GM12892 (cell line): ENCODE measurements around the gene BCL2L12.

Experiments used
- DNase-seq: peaks from one replicate; pipeline ENCODE4 v3.0.0; 2011; ENCODE audit not compliant: insufficient read length
- FAIRE-seq: peaks from 2 replicates; lab custom pipeline; 2011; peaks lifted over from hg19 to GRCh38; lab: Jason Lieb, UNC
- POLR2A ChIP-seq: IDR thresholded peaks from 2 replicates; pipeline ENCODE4 v1.6.1; 2011; ENCODE audit warnings: low read depth, low read length, control low read depth
- POLR2AphosphoS5 ChIP-seq: IDR thresholded peaks from 2 replicates; pipeline ENCODE4 v1.6.1; 2011; ENCODE audit warnings: low read depth, low read length, control low read depth
- TAF1 ChIP-seq: IDR thresholded peaks from 2 replicates; pipeline ENCODE4 v1.6.1; 2011; ENCODE audit warnings: low read depth, mild to moderate bottlenecking, control low read depth, low read length, borderline replicate concordance

Gene BCL2L12

DNA sequence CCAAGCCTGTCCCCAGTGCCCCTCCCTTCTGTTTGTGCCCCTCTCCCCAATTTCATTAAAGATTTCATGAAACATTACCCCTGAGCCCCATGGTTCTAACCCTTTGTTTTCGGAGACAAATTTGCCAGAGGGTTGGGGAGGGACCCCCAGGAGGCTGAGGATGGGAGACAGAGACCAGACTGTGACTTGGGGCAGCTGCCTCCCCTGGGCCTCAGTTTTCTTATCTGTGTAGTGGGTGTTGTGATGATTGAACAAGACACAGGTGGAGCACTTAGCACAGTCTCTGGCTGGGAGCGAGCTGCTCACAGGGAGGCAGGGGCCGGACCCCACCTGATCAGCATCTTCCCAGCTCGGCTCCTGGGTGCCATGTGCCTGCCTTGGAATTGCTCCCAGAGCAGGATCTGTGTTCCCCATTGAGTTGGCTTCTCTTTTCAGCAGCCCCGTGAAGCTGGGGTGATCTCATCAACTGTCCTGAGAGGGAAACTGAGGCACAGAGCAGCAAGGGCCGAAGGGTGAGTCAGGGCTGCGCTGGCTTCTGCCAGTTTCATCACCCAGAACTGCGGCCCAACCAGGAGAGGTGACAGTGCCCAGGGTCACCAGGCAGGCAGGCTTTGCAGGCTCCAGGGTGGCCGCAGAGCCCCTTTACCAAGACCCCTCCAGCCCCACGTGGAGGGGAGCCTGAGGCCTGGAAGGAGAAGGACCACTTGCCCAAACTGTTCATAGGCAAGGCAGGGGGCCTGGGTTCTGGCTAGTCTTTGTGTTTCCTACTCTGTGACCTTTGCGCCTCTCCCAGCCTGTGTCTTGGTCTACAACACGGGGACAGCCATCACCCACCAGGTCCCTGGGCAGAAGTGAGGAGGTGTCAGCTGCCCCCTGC lies 6.9 kb upstream of the BCL2L12 start:
- FAIRE-seq, result no peak
- no peak for DNase-seq

DNA sequence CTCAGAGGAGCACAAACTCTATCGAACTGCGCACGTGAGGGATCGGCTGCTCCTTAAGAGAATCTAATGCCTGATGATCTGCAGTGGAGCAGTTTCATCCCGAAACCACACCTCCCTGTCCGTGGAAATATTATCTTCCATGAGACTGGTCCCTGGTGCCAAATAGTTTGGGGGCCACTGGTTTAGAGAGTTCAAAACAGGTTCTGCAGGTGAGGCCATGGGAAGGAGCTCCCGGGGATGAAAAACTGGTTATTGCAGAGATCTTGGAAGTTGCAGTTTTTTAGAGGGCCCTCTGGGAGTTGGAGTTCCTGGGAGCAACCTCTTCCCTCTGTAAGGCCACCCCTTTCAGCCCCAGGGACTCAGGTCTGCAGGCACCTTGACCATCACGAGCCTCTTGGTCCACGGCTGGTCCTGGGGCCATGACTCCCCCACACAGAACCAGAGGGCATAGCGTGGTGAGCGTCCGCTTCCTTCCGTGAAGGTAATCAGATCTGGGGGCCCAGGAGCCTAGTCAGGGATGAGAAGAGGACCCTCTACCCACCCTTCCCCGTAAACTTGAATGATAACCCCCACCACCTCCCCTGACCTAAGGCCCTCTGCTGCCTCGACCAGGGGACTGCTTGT lies 5.3 kb upstream of the BCL2L12 start:
- TF ChIP-seq POLR2A, result no peak
- no peak for TF ChIP-seq POLR2AphosphoS5
- TF ChIP-seq TAF1, result no peak
- DNase-seq (no peak), FAIRE-seq (no peak)

More for the DNA sequence above, 6.9 kb upstream of the BCL2L12 start:
- TF ChIP-seq POLR2A (peak; percentile 13; the same call in 1 of the 2 replicates), TAF1 (no peak)

DNA sequence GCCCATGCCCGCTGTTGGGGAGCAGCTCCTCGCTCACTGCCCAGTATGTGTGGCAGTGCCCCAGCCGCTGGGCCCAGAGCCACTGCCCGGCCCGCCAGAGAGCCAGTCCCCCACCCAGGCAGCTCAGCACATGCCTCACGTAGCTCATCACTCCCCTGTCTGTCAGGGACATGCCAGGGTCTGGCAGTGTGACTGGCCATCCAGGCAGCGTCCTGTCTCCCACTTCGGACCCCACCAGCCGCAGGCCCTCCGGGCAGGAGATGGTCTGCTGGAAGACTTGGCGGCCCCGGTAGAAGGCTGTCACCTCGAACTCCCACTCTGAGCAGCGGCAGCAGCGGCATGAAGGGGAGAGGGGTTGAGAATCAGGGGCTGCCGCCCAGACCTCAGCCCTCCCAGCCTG lies 3.7 kb upstream of the BCL2L12 start:
- no peak for FAIRE-seq
- no peak for DNase-seq
- TF ChIP-seq TAF1 (no peak), POLR2AphosphoS5 (no peak)

DNA sequence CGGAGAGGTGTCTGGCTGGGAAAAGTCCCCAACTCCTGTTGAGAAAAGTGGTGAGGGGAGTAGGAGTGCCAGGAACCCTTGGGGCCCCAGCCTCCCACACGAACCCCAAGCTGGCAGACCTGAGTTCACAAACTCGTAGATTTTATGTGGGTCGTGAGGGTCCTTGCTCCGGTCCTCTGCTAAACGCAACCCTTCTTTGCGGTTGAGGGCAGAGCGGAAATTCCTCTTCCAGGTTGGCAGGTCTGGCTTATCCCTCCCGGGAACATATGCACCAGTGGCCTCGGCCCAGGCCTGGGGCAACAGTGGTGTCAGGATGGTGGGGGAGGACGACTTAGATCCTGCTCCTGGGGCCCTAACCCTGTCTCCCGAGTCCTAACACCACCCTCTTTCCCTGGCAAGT lies 2.5 kb upstream of the BCL2L12 start:
- DNase-seq (no peak), FAIRE-seq (no peak)
- no peak for TF ChIP-seq TAF1
- TF ChIP-seq POLR2AphosphoS5, result no peak
- TF ChIP-seq POLR2A, result no peak

DNA sequence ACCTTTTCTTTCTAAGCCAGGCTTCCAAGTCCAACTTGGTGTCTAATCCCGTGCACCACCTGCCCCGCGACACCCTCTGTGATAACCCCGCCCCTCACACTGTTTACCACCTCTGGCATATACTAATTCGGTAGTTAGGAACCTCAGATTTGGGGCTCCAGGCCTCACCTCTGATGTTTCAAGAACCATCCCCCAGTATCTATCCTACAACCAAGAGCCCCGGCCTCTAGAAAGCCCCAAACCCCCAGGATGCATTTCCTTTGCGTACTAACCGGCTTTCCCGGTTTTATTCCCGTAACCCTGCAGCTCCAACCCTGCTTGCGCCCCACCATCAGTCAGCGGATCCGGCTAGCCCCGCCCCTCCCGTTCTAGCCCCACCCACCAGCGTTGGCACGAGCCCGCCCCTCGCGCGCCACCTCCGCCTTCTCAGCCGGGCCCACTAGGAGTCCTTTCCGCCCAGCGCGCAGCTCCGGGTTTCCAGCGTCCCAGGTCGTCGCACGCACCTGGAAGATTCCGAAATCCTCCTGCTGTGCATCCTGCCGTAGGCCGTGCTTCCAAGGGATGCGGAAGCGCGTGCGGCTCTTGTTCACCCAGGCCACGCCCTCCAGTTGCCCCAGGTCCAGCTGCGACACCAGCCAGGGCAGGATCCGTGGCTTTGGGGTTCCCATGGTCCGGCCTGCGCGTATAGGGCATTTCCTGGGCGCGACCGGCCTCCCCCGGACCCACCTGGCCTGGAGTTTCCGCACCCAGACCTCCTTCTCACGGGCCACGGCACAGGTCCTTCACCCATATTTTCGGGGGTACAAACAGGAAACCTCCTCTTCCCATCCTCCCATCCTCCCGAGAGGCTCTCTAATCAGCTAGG lies 1.3 kb upstream of the BCL2L12 start:
- FAIRE-seq (peak; percentile 87), DNase-seq (peak; percentile 91)
- peak; percentile 49; the same call in 1 of the 2 replicates for TF ChIP-seq POLR2AphosphoS5
- TF ChIP-seq TAF1, result no peak
- TF ChIP-seq POLR2A, result peak; percentile 40; the same call in 1 of the 2 replicates

DNA sequence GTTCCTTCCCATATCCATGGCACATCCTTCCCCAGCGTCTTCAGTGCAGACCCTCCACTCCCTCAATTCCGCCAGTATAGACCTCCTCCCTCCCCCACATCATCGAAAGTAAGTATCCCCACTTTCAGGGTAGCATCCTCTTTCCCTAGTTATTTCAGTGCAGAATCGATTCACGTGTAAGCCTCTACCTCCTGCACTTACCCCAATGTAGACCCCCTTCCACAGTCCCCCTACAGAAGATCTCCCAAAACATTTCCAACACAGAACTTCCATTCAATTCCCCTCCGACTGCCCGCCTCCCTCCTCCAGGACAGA lies 740 bp upstream of the BCL2L12 start:
- no peak for DNase-seq
- TF ChIP-seq POLR2A, result no peak
- TF ChIP-seq TAF1, result no peak
- TF ChIP-seq POLR2AphosphoS5, result no peak
- FAIRE-seq, result no peak

DNA sequence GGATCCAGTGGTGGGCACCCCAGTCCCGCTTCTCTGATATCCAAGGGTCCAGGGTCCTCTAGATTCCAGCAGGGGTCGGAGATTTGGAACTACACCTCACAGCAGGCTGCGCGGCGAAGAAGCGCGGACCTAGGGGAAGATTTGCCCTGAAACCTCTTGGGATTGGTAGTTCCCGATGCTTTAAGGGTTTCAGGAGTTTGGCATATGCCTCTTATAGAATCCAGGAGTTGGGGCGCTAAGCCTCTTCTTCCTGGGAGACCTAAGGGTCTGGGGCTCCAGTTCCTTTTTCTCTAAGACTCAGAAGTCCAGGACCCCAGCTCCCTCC lies 349 bp downstream of the BCL2L12 start:
- DNase-seq (no peak), FAIRE-seq (no peak)
- TF ChIP-seq POLR2AphosphoS5 (no peak), POLR2A (no peak), TAF1 (no peak)

DNA sequence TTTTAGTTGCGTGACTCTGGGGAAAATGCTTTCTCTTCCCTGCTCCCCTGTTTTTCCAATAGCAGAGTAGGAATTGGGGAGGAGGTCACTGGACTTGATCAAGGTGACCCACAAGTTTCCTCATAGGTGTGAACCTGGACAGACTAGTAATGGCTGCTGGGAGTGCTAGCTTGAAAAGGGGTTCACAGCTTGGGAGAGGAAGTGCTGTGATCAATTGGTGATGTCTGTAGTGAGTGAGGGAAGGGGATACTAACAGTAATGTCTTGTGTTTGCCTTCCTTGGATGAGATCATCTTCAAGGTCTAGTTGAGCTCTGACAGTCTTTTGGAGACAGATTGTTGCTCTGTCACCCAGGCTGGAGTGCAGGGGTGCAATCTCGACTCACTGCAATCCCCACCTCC lies 1.7 kb downstream of the BCL2L12 start:
- FAIRE-seq, result no peak
- no peak for TF ChIP-seq TAF1
- no peak for TF ChIP-seq POLR2AphosphoS5
- no peak for TF ChIP-seq POLR2A
- no peak for DNase-seq

DNA sequence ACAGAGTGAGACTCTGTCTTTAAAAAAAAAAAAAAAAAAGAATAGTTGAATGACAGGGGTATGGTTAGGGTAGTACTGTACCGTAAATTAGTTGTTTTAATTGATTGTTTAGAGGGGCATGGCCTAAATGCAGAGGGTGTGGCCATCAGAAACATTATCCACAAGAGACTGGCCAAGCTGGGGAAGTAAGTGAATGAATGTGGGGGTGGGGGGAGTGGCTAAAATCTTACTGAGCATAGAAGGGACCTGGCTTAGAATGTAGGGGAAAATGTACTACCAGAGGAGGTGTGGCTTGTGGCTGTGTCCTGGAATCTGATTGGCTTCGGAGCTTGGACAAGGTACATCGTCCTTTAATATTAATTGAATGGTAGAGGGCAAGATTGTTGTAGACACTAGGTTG lies 3.8 kb downstream of the BCL2L12 start:
- TF ChIP-seq POLR2AphosphoS5 (no peak), POLR2A (no peak), TAF1 (no peak)
- DNase-seq (no peak), FAIRE-seq (no peak)

DNA sequence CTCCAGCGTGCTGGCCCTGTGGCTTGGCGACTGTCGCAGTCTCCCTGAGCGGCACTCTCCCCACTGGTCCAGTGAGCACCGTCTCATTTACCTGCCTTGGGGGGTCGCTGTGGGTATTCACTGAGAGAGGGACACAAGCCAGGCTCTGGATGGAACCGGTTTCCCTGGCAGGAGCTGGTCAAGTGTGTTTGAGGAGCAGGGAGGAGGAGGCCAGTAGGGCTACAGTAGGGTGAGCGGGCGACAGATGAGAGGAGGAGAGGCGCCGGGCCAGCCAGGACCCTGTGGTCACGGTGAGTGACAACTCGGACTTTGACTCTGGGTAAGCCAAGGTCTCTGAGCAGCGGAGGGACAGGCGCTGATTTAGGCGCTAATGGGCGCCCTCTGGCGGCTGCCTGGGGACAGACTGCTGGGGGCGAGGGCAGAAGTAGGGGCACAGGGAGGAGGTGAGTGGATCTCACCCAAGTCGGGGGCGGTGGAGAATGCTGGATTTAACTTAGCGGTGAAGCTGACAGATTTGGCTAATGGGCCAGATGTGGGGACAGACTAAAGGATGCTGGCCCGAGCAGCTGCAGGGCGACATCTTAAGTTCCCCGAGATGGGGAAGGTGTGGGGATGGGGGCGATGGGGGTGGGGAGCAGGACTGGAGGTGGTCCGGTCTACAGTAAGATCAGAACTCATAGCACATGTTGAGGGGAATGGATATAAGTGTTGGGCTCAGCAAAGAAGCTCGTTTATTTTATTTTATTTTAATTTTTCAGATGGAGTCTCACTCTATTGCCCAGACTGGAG lies 6.6 kb downstream of the BCL2L12 start:
- FAIRE-seq, result peak; percentile 97
- no peak for TF ChIP-seq POLR2A
- no peak for TF ChIP-seq POLR2AphosphoS5
- no peak for TF ChIP-seq TAF1
- DNase-seq, result peak; percentile 94

DNA sequence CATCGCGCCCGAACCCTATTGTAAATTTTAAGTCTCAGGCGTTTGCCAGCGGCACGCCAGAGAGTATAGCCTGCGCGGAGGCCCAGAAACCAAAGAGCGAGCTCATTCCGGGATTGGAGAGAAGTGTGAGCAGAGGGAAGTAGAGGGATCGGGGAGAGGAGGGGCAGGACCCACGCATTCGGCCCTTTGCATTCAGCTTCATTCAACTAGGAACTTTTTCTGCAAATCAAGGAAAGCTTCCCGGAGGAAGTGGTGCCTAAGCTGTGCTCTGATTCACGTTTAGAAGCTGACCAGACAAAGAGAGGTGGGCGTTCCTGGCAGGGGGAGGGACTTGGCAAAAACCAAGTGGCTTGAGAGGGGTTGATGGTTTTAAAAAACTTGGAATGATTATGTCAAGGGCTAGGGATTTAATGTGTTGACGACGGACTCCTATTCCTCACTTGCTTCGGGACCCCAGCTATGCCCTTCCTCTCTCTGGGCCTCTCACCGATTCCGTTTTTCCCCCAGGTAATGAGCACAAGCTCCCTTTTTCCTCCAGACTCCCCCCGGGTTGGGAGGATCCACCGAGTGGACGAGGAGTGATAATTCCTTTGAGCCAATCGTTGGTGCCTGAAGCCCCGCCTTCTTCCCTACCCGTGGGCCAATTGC lies 10.5 kb downstream of the BCL2L12 start:
- DNase-seq (peak; percentile 92), FAIRE-seq (no peak)
- TF ChIP-seq POLR2AphosphoS5, result peak; percentile 97
- peak; percentile 89 for TF ChIP-seq TAF1
- peak; percentile 98 for TF ChIP-seq POLR2A

DNA sequence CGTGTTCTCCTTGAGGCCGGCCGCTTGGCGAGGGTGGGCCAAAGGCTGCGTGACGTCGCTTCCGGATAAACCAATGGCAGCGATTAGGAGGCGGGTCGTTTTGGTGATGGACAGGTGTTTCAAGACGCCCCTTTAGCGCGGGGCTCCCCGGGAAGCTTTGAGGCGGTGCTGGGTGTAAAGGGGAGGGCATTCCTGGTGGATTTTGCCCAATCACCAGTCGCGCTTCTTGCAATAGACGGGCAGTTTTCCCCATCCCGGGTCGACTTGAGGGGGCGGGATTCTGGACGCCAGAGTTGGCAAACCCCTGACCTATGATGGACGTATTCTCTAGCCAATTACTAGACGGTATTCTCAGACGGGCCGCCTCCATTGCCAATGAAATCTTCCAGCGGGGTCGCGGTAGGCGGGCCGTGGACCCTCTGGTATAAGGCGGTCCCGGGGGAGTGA lies 11.1 kb downstream of the BCL2L12 start:
- peak; percentile 100 for FAIRE-seq
- peak; percentile 92 for DNase-seq
- TF ChIP-seq POLR2AphosphoS5 (no peak), POLR2A (no peak), TAF1 (no peak)
